GM10248 (cell line): ENCODE data around the gene KIF1A.

Experiments used
- CTCF ChIA-PET: fragments of 300-600 bp; sonication (Branson Sonifier 250); formaldehyde crosslinking; extraction: SDS; loops from one replicate; lab custom pipeline; 2021; ENCODE audit warnings: antibody characterized with exemption; lab: Yijun Ruan, JAX
- POLR2A ChIA-PET: fragments of 350-650 bp; sonication (Branson Sonifier 250); formaldehyde crosslinking; extraction: SDS; loops from one replicate; lab custom pipeline; 2020; ENCODE audit warnings: antibody characterized with exemption; lab: Yijun Ruan, JAX
- DNase-seq: peaks from one replicate; pipeline ENCODE4 v3.0.0; 2012; ENCODE audit errors: extremely low spot score
- TF ChIP-seq, protein P1 (sequence below): IDR thresholded peaks from 2 replicates; pipeline ENCODE4 v1.5.1; 2012; ENCODE audit warnings: mild to moderate bottlenecking, low read depth; ENCODE audit errors: extremely low read depth, missing control alignments, control extremely low read depth

Gene KIF1A

DNA sequence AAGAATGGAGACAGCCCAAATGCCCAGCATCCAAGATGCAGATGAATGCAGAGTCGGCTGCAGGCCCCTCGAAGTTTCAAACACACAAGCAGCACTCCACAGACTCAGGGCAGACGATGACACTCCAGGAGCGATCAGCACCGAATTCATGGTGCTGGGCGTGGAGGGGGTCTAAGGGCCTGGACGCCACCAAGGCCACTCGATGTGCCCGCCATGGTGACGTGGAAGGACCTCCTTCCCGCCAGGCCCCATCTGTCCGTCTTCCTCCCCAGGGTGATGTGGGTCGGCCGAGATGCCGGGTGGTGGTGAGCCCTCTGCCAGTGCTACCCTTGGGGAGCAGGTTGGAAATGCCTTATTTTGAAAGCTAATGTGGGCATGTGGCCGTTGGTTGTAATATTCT is 9.4 kb downstream of the KIF1A start:
- ChIA-PET CTCF (no interaction called here), POLR2A (no interaction called here)

DNA sequence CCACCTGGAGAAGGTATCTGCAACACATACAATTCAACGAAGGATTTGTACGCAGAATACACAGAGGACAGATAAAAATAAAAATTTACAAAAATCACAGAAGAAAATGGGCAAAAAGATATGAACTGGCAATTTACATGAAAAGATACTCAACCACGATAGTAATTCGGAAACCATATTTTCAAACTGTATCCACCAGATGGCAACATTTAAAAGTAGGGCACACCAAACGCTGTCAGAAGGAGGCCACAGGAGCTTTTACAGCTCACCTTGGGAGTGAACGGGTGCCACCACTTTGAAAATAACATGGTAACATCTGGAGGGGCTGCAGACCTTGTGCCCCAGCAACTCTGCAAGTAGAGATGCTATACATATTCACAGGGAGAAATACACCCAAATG is 9.8 kb downstream of the KIF1A start:
- TF ChIP-seq, protein P1, sequence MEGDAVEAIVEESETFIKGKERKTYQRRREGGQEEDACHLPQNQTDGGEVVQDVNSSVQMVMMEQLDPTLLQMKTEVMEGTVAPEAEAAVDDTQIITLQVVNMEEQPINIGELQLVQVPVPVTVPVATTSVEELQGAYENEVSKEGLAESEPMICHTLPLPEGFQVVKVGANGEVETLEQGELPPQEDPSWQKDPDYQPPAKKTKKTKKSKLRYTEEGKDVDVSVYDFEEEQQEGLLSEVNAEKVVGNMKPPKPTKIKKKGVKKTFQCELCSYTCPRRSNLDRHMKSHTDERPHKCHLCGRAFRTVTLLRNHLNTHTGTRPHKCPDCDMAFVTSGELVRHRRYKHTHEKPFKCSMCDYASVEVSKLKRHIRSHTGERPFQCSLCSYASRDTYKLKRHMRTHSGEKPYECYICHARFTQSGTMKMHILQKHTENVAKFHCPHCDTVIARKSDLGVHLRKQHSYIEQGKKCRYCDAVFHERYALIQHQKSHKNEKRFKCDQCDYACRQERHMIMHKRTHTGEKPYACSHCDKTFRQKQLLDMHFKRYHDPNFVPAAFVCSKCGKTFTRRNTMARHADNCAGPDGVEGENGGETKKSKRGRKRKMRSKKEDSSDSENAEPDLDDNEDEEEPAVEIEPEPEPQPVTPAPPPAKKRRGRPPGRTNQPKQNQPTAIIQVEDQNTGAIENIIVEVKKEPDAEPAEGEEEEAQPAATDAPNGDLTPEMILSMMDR: no peak
- DNase-seq: no peak
- ChIA-PET CTCF (no interaction called here), POLR2A (no interaction called here)

More for the DNA sequence above, 9.4 kb downstream of the KIF1A start:
- TF ChIP-seq, protein P1: no peak
- DNase-seq: no peak

DNA sequence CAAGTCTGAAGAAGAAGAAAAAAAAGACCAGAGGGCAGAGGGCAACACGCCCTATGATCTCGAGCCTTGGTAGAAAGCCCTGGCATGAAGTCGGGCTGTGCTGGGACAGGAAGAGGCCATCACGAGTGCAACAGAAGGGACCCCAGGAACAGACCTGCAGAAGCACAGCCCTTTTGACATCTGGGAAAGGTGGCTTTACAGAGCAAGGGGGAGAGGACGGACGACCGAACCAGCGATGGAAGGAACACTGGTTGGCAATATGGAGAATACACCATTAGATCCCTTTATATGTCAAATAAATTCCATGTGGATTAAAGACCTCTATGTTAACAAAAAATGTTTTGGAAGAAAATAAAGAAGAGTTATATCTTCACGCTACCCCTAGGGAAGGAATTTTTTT is 10.7 kb downstream of the KIF1A start:
- ChIA-PET CTCF (no interaction called here), POLR2A (no interaction called here)
- no peak for DNase-seq
- TF ChIP-seq, protein P1: no peak

DNA sequence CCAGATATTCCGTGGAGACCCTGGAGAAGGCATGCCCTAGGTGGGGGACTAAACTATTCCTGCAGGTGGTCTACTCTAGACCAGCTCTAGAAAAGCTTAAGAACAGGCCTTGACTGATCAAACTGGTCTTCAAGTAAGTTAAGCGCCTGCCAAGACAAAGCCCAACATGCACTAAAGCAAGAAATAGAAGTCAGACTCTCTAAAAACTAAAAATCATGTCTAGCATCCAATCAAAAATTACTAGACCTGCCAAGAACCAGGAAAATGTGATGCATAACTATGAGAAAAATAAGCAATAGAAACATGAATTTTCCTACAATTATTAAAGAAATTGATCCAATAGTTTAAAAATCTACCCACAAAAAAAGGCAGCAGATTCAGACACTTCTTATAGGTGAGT is 13.6 kb downstream of the KIF1A start:
- no peak for DNase-seq
- TF ChIP-seq, protein P1: no peak
- ChIA-PET POLR2A (no interaction called here), CTCF (no interaction called here)

DNA sequence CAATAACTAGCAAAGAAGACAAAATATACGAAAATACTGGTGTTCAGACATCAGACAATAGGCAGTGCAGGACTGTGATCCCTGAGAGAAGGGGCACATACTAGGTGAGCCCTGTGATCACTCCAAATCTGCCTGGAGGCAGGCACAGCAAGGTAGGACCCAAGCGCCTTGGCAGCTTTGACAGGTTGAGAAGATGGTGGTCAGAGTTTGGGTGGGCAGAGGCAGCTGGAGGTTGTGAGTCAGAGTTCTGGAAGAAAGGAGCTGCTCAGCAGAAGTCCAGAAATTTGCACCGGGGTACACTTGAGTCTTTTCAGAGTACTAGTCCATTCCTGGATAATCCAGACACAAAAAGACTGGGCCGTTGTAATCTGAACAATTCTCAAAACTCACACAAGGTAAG is 14.0 kb downstream of the KIF1A start:
- TF ChIP-seq, protein P1: no peak
- ChIA-PET POLR2A (no interaction called here), CTCF (no interaction called here)
- DNase-seq: no peak

DNA sequence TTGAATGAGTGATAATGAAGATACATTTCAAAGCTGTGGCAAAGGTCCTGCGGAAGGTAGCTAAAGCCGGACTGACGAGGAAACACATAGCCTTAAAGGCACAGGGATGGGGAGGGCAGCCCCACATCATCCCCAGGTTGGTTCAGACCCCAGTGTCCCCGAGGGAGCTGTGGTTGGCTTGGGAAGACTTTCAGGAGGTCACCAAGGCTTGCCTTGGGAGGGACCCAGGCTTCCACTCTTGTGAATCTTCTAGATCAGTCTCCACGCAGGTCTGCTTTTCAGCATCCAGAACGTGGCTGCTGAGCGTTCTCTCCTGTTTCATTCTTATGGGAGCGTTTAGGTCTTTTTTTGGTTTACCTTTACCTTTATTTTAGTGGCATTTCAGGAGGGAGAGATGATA is 16.8 kb downstream of the KIF1A start:
- ChIA-PET POLR2A (no interaction called here), CTCF (interaction anchor here (1.4 kb wide), 1 partner anchor 16 kb away, joined by 3 read pairs; no protein-coding TSS in a partner anchor)
- DNase-seq: no peak
- TF ChIP-seq, protein P1: no peak

DNA sequence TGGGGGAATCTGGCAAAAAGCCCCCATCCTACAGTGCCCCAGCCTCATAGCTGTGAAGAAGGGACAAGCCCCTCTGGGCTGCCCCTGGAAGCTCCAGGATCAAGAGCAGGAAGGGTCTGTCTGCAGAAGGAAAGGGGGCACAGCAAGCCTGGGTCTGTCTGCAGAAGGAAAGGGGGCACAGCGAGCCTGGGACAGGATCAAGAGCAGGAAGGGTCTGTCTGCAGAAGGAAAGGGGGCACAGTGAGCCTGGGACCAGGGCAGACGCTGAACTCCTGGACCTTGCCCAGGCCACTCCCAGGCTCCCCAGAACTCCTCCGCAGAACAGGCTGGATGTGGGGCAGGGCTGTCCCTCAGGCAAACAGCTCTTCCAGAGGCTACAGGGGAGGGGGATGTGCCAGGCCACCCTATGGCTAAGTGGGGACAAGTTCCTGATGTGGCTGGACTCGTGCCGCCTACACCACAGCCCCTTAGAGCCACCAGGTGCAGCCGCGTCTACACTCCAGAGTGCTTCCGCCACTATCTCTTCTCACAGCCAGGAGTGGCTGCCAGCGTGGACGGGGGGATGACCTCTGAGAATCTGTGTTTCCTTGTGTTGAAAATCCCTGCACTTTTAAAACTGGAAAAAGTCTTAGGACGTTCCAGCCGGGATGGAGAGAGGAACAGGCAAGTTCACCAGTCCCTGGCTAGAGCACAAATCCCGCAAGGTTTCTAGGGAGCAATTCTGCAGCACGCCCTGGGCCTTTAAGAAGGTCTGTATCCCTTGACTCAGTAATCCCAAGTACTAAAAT is 20.8 kb downstream of the KIF1A start:
- CTCF ChIA-PET: no interaction called here
- POLR2A ChIA-PET: no interaction called here
- TF ChIP-seq, protein P1: no peak
- DNase-seq: no peak
